Epithelial cell of prostate (primary cell): ENCODE measurements around the gene RARB.

ENCODE experiments used
- DNase-seq: peaks from one replicate; pipeline ENCODE4 v3.0.0-alpha.2; 2011; ENCODE audit warnings: low read depth, low spot score
- H3K27ac ChIP-seq: fragments of 450-650 bp; 2 replicates; pipeline ENCODE4 v1.5.1; 2017; ENCODE audit warnings: mild to moderate bottlenecking

The RARB gene

GRCh38 chr3:25633919-25634318, 205.9 kb downstream of the RARB start:
- no peak for DNase-seq
- H3K27ac ChIP-seq = no peak overlapping the region

- H3K27ac ChIP-seq = no peak overlapping the region
These were observed 207.0 kb downstream of the RARB start for GRCh38 chr3:25635038-25635437.

More at GRCh38 chr3:25635038-25635437, 207.0 kb downstream of the RARB start:
- no peak for DNase-seq
